22Rv1 (cell line): ENCODE measurements around the gene LRRC7.

Experiments used
- ZFX ChIP-seq: fragments of 450-650 bp; IDR thresholded peaks from 2 replicates; pipeline ENCODE4 v1.6.1; 2017; ENCODE audit warnings: antibody characterized with exemption, borderline replicate concordance
- TF ChIP-seq, protein P1 (sequence below): fragments of 450-650 bp; IDR thresholded peaks from 2 replicates; pipeline ENCODE4 v1.5.1; 2017; ENCODE audit warnings: mild to moderate bottlenecking

DNA sequence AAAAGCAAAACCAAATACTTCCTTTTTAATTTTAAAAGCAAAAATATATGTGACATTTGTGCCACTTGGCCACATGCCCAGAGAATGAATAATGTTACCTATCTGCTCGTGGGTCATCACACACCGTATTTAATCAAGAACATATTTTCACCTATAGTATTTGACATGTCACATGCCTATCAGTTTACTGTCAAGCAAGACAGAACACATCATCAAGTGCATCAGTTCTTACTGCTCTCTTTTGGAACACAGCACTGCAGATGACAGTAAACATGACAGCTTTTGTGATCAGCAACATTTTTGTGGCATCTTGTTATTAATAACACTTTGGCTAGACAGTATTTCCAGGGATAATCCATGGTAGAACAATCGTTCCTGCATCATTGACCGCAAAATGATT lies 134.4 kb downstream of the LRRC7 start:
- TF ChIP-seq, protein P1, sequence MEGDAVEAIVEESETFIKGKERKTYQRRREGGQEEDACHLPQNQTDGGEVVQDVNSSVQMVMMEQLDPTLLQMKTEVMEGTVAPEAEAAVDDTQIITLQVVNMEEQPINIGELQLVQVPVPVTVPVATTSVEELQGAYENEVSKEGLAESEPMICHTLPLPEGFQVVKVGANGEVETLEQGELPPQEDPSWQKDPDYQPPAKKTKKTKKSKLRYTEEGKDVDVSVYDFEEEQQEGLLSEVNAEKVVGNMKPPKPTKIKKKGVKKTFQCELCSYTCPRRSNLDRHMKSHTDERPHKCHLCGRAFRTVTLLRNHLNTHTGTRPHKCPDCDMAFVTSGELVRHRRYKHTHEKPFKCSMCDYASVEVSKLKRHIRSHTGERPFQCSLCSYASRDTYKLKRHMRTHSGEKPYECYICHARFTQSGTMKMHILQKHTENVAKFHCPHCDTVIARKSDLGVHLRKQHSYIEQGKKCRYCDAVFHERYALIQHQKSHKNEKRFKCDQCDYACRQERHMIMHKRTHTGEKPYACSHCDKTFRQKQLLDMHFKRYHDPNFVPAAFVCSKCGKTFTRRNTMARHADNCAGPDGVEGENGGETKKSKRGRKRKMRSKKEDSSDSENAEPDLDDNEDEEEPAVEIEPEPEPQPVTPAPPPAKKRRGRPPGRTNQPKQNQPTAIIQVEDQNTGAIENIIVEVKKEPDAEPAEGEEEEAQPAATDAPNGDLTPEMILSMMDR: no peak
- TF ChIP-seq ZFX: no peak
